Measurements from ENCODE around the gene ATG9A.

DNA sequence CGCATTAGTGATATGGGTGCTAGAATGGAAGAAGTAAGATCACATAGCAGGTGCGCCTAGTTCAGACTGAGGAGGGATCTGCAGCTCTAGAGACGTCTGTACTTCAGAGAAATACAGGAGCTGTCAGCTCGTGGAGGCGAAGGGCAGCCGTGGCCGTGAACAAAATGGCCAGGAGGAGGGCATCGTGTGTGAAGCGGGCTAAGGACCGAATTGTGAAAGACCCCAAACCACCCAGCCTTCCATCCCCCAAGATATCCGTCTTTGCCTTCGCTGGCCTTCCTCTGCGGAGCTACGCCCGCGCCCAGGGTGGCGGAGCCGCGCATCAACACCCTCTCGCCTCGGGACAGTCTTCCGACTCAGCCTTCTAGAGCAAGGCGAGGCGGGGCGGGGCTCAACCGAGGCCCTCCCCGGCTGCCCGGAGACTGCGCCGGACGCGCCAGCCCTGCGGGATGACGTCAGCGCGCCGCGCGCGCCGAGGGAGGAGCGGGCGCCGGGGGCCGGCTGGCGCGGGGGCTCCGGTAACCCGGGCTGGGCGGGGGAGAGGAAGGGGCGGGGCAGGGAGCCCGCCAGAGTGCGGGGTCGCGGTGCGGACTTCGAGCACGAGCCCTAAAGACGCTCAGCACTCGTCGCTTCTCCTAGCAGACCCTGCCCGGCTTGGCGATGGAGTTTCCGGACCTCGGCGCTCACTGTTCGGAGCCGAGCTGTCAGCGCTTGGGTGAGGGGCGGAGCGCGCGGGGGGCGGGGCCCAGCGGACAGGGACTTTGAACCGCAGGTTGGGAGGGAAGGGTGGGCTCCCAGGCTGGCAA is 22.9 kb downstream of the ATG9A start, which contains the start of gene ZFAND2B:
- TF ChIP-seq, protein P1, sequence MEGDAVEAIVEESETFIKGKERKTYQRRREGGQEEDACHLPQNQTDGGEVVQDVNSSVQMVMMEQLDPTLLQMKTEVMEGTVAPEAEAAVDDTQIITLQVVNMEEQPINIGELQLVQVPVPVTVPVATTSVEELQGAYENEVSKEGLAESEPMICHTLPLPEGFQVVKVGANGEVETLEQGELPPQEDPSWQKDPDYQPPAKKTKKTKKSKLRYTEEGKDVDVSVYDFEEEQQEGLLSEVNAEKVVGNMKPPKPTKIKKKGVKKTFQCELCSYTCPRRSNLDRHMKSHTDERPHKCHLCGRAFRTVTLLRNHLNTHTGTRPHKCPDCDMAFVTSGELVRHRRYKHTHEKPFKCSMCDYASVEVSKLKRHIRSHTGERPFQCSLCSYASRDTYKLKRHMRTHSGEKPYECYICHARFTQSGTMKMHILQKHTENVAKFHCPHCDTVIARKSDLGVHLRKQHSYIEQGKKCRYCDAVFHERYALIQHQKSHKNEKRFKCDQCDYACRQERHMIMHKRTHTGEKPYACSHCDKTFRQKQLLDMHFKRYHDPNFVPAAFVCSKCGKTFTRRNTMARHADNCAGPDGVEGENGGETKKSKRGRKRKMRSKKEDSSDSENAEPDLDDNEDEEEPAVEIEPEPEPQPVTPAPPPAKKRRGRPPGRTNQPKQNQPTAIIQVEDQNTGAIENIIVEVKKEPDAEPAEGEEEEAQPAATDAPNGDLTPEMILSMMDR (IDR thresholded peaks at IDR 0.05) = peak in 2 of 4 experiments; percentile 36 to 57
- TF ChIP-seq POLR2A (IDR thresholded peaks at IDR 0.05) = peak; percentile 100
